Muscle of leg (tissue), 11 donors: ENCODE data around the gene MAP3K5. TPM values are rescaled to one million over a fixed set of nuclear protein-coding genes. Genes with fewer than 3 reads are reported as not detected.
"Not testable (repeated sequence)": the region's sequence is repeated elsewhere in the genome, so short reads cannot be mapped to it uniquely, and the experiment has no call there.

ENCODE experiments used
- DNase-seq: peaks from one replicate; pipeline ENCODE4 v3.0.0; 2013
- H3K27ac ChIP-seq: one replicate; pipeline ENCODE4 v1.5.1; 2013; ENCODE audit warnings: mild to moderate bottlenecking, low read length, control low read depth
- H3K27me3 ChIP-seq: one replicate; pipeline ENCODE4 v1.6.1; 2013; ENCODE audit warnings: low read length; ENCODE audit not compliant: control insufficient read depth, insufficient read depth
- H3K36me3 ChIP-seq: one replicate; pipeline ENCODE4 v1.6.1; 2013; ENCODE audit warnings: low read length; ENCODE audit not compliant: control insufficient read depth, insufficient read depth
- H3K4me1 ChIP-seq: one replicate; pipeline ENCODE4 v1.6.1; 2013; ENCODE audit warnings: low read length; ENCODE audit not compliant: control insufficient read depth, insufficient read depth
- H3K4me3 ChIP-seq: one replicate; pipeline ENCODE4 v1.5.1; 2013; ENCODE audit warnings: low read length, control low read depth
- H3K9me3 ChIP-seq: replicated peaks from 2 replicates; pipeline ENCODE4 v1.6.1; 2013; ENCODE audit warnings: low read depth, low read length; ENCODE audit not compliant: control insufficient read depth
- WGBS: methylation state at CpG from one replicate; pipeline ENCODE4 v1.1.5; 2013; ENCODE audit warnings: missing lambda C conversion rate; ENCODE audit not compliant: insufficient coverage; 5-methylcytosine and 5-hydroxymethylcytosine counted together
- polyA plus RNA-seq, 8 donors: library from polyadenylated mRNA; unstranded; fragments of 120-200 nt; gene quantifications; one replicate each; pipeline versions ENCODE4 v1.2.1 to v1.2.3, GENCODE V29; 2013; ENCODE audit warnings: inconsistent platforms in 1 of 8, low replicate concordance in 1 of 8; ENCODE audit not compliant: insufficient read length in 8 of 8, insufficient read depth in 1 of 8
- total RNA-seq: library from RNA; stranded (reverse); fragments of 120-200 nt; gene quantifications from one replicate; pipeline ENCODE4 v1.2.4, GENCODE V29; 2013

The MAP3K5 gene
- total and polyA plus RNA-seq, 9 donors, result 1.6 to 3.3 (median 2.1) TPM

- H3K27me3 ChIP-seq, H3K4me3 ChIP-seq, H3K4me1 ChIP-seq, H3K9me3 ChIP-seq, H3K36me3 ChIP-seq, H3K27ac ChIP-seq, DNase-seq: not testable (repeated sequence)
- WGBS, result no CpG with 5 or more reads among the region's 1 CpG
Observed at GRCh38 chr6:136687894-136688293, 104.4 kb downstream of the MAP3K5 start.

- H3K4me1 ChIP-seq, result no peaks in the 10 kb centered on the region
- H3K4me3 ChIP-seq, result no peak overlapping the region
- H3K36me3 ChIP-seq, result no peaks in the 10 kb centered on the region
- H3K27ac ChIP-seq, result no peak overlapping the region
- no peaks in the 10 kb centered on the region for H3K27me3 ChIP-seq
- no peaks in the 10 kb centered on the region for H3K9me3 ChIP-seq
- DNase-seq, result no peak
- no CpG with 5 or more reads among the region's 2 CpGs for WGBS
Observed at GRCh38 chr6:136685540-136686108, 106.7 kb downstream of the MAP3K5 start.

GRCh38 chr6:136684466-136684865 is 107.8 kb downstream of the MAP3K5 start:
- Histone ChIP-seq H3K4me1 (no peaks in the 10 kb centered on the region), H3K4me3 (no peak overlapping the region), H3K9me3 (no peaks in the 10 kb centered on the region), H3K27me3 (no peaks in the 10 kb centered on the region), H3K36me3 (no peaks in the 10 kb centered on the region), H3K27ac (no peak overlapping the region)
- WGBS, result no CpG with 5 or more reads among the region's 1 CpG
- no peak for DNase-seq

GRCh38 chr6:136683209-136683941 is 108.9 kb downstream of the MAP3K5 start:
- DNase-seq, result no peak
- Histone ChIP-seq H3K4me3 (no peak overlapping the region), H3K27me3 (no peaks in the 10 kb centered on the region), H3K36me3 (no peaks in the 10 kb centered on the region), H3K9me3 (no peaks in the 10 kb centered on the region), H3K27ac (no peak overlapping the region), H3K4me1 (no peaks in the 10 kb centered on the region)
- WGBS, result 83% methylated on average over 2 of the region's 4 CpGs

GRCh38 chr6:136682292-136682691 is 110.0 kb downstream of the MAP3K5 start:
- Histone ChIP-seq H3K36me3 (no peaks in the 10 kb centered on the region), H3K9me3 (no peaks in the 10 kb centered on the region), H3K27ac (no peak overlapping the region), H3K4me3 (no peak overlapping the region), H3K27me3 (no peaks in the 10 kb centered on the region), H3K4me1 (no peaks in the 10 kb centered on the region)
- DNase-seq, result peak; percentile 24
- no CpG with 5 or more reads among the region's 3 CpGs for WGBS

- no peak for DNase-seq
- Histone ChIP-seq H3K4me1 (no peaks in the 10 kb centered on the region), H3K27ac (no peak overlapping the region), H3K4me3 (no peak overlapping the region), H3K36me3 (no peaks in the 10 kb centered on the region), H3K9me3 (no peaks in the 10 kb centered on the region), H3K27me3 (no peaks in the 10 kb centered on the region)
Observed at GRCh38 chr6:136677822-136678221, 114.5 kb downstream of the MAP3K5 start.

- Histone ChIP-seq H3K36me3 (no peaks in the 10 kb centered on the region), H3K27ac (no peak overlapping the region), H3K4me1 (no peaks in the 10 kb centered on the region), H3K9me3 (no peaks in the 10 kb centered on the region), H3K27me3 (no peaks in the 10 kb centered on the region), H3K4me3 (no peak overlapping the region)
- 100% methylated on average over 2 of the region's 4 CpGs for WGBS
- no peak for DNase-seq
Observed at GRCh38 chr6:136677344-136677743, 114.9 kb downstream of the MAP3K5 start.

- Histone ChIP-seq H3K36me3 (no peaks in the 10 kb centered on the region), H3K27ac (no peak overlapping the region), H3K27me3 (no peaks in the 10 kb centered on the region), H3K9me3 (no peaks in the 10 kb centered on the region), H3K4me1 (no peaks in the 10 kb centered on the region), H3K4me3 (no peak overlapping the region)
- DNase-seq, result no peak
- WGBS, result no CpG with 5 or more reads among the region's 3 CpGs
Observed at GRCh38 chr6:136676075-136676474, 116.2 kb downstream of the MAP3K5 start.

- no peak overlapping the region for H3K4me3 ChIP-seq
- no peaks in the 10 kb centered on the region for H3K4me1 ChIP-seq
- no peaks in the 10 kb centered on the region for H3K36me3 ChIP-seq
- H3K27me3 ChIP-seq, result no peaks in the 10 kb centered on the region
- no peaks in the 10 kb centered on the region for H3K9me3 ChIP-seq
- H3K27ac ChIP-seq, result no peak overlapping the region
- DNase-seq, result no peak
Observed at GRCh38 chr6:136673571-136673970, 118.7 kb downstream of the MAP3K5 start.

- Histone ChIP-seq H3K27me3 (no peaks in the 10 kb centered on the region), H3K9me3 (no peaks in the 10 kb centered on the region), H3K27ac (no peak overlapping the region), H3K4me1 (no peaks in the 10 kb centered on the region), H3K36me3 (no peaks in the 10 kb centered on the region), H3K4me3 (no peak overlapping the region)
- no peak for DNase-seq
- WGBS, result 89% methylated on average over 3 of the region's 4 CpGs
Observed at GRCh38 chr6:136672144-136672543, 120.1 kb downstream of the MAP3K5 start.

GRCh38 chr6:136669299-136669699 is 123.0 kb downstream of the MAP3K5 start:
- Histone ChIP-seq H3K36me3 (no peaks in the 10 kb centered on the region), H3K9me3 (no peaks in the 10 kb centered on the region), H3K4me3 (no peak overlapping the region), H3K27me3 (no peaks in the 10 kb centered on the region), H3K4me1 (no peaks in the 10 kb centered on the region), H3K27ac (no peak overlapping the region)
- peak; percentile 30 for DNase-seq
- WGBS, result no CpG with 5 or more reads among the region's 3 CpGs
